A673 (cell line): ENCODE results near the gene CCL7. TPM values are rescaled to one million over a fixed set of nuclear protein-coding genes. Genes with fewer than 3 reads are reported as not detected.

Experiments
- BruUV-seq: library from RNA; stranded (reverse); fragments of 400-500 nt; replicated peaks from 2 replicates; lab custom pipeline; 2021; lab: Mats Ljungman, UMichigan
- CTCF ChIA-PET: fragments of 300-600 bp; sonication (Branson Sonifier 250); formaldehyde crosslinking; loops from one replicate; lab custom pipeline; 2022; ENCODE audit warnings: antibody characterized with exemption; lab: Charles Lee
- POLR2A ChIA-PET: fragments of 300-600 bp; sonication (Branson Sonifier 250); formaldehyde crosslinking; loops from one replicate; lab custom pipeline; 2022; ENCODE audit warnings: antibody characterized with exemption; ENCODE audit not compliant: low non-redundant PET; lab: Charles Lee
- DNase-seq: peaks from one replicate; pipeline ENCODE4 v3.0.0-alpha.2; 2015; ENCODE audit warnings: low spot score
- H3K27ac ChIP-seq: fragments of 200-600 bp; sonication (generic); 2 replicates; pipeline ENCODE4 v1.5.1; 2016; ENCODE audit warnings: mixed run types, low read depth, mild to moderate bottlenecking, mixed read lengths, antibody characterized with exemption, low read length; ENCODE audit not compliant: poor library complexity, severe bottlenecking
- H3K27me3 ChIP-seq: fragments of 200-600 bp; sonication (generic); replicated peaks from 2 replicates; pipeline ENCODE4 v1.6.1; 2017; ENCODE audit warnings: mixed run types, low read depth, mild to moderate bottlenecking, mixed read lengths, antibody characterized with exemption, low read length; ENCODE audit not compliant: insufficient read depth, poor library complexity
- H3K36me3 ChIP-seq: fragments of 200-600 bp; sonication (generic); 2 replicates; pipeline ENCODE4 v1.6.1; 2016; ENCODE audit warnings: mixed run types, mild to moderate bottlenecking, mixed read lengths, antibody characterized with exemption, low read length; ENCODE audit not compliant: insufficient read depth, poor library complexity, severe bottlenecking
- H3K4me1 ChIP-seq: fragments of 200-600 bp; sonication (generic); 2 replicates; pipeline ENCODE4 v1.6.1; 2017; ENCODE audit warnings: mixed run types, mild to moderate bottlenecking, mixed read lengths, antibody characterized with exemption, low read length; ENCODE audit not compliant: insufficient read depth, poor library complexity, severe bottlenecking
- H3K4me3 ChIP-seq: fragments of 200-600 bp; sonication (generic); 2 replicates; pipeline ENCODE4 v1.5.1; 2016; ENCODE audit warnings: low read depth, mixed run types, mild to moderate bottlenecking, mixed read lengths, low read length; ENCODE audit not compliant: poor library complexity, severe bottlenecking
- H3K9me3 ChIP-seq: fragments of 200-600 bp; sonication (generic); 2 replicates; pipeline ENCODE4 v1.6.1; 2016; ENCODE audit warnings: mixed run types, low read depth, mild to moderate bottlenecking, mixed read lengths, antibody characterized with exemption, low read length; ENCODE audit not compliant: poor library complexity, severe bottlenecking
- CTCF ChIP-seq: fragments of 300-800, 200-600 bp; sonication (generic); conservative IDR thresholded peaks from 2 replicates; pipeline ENCODE4 v1.5.1; 2017; ENCODE audit warnings: low read depth, mild to moderate bottlenecking, antibody characterized with exemption, low read length, moderate library complexity, mixed read lengths
- EZH2 ChIP-seq: fragments of 200-600 bp; sonication (generic); IDR thresholded peaks from 2 replicates; pipeline ENCODE4 v1.6.1; 2017; ENCODE audit warnings: borderline replicate concordance, low read depth, mild to moderate bottlenecking, mixed read lengths, antibody characterized with exemption, low read length; ENCODE audit not compliant: poor library complexity, severe bottlenecking
- intact Hi-C: fragments of 100-400 bp; cut with micrococcal nuclease; formaldehyde crosslinking; loops from one replicate; pipeline ENCODE4 v1.10.0; 2022; ENCODE audit not compliant: unreplicated experiment
- total RNA-seq: library from RNA; stranded (reverse); gene quantifications from 2 replicates; pipeline ENCODE4 v1.2.3, GENCODE V29; 2021

Gene CCL7
- total RNA-seq, 1 experiment from 2014 or later = not detected

GRCh38 chr17:34246446-34246845, 23.6 kb upstream of the CCL7 start:
- H3K4me1 ChIP-seq = no peaks in the 10 kb centered on the region
- CTCF ChIA-PET = no interaction called here
- BruUV-seq = no TSS peak

GRCh38 chr17:34246881-34247280, 23.1 kb upstream of the CCL7 start:
- no TSS peak for BruUV-seq
- DNase-seq = no peak
- H3K9me3 ChIP-seq = no peaks in the 10 kb centered on the region
- TF ChIP-seq CTCF (no peak), EZH2 (no peak)
- no peaks in the 10 kb centered on the region for H3K36me3 ChIP-seq
- ChIA-PET POLR2A (no interaction called here), CTCF (no interaction called here)
- no peaks in the 10 kb centered on the region for H3K27me3 ChIP-seq
- intact Hi-C loops = no loop called here
- H3K27ac ChIP-seq = no peak overlapping the region
- no peaks in the 10 kb centered on the region for H3K4me1 ChIP-seq
- no peak overlapping the region for H3K4me3 ChIP-seq

More at GRCh38 chr17:34246446-34246845, 23.6 kb upstream of the CCL7 start:
- Histone ChIP-seq H3K27me3 (no peaks in the 10 kb centered on the region), H3K36me3 (no peaks in the 10 kb centered on the region), H3K27ac (no peak overlapping the region), H3K4me3 (no peak overlapping the region), H3K9me3 (no peaks in the 10 kb centered on the region)
- POLR2A ChIA-PET = no interaction called here
- intact Hi-C loops = no loop called here
- TF ChIP-seq EZH2 (no peak), CTCF (no peak)
- no peak for DNase-seq

- Histone ChIP-seq H3K36me3 (no peaks in the 10 kb centered on the region), H3K9me3 (no peaks in the 10 kb centered on the region), H3K4me3 (no peak overlapping the region), H3K27me3 (no peaks in the 10 kb centered on the region), H3K4me1 (no peaks in the 10 kb centered on the region), H3K27ac (no peak overlapping the region)
- ChIA-PET POLR2A (no interaction called here), CTCF (no interaction called here)
- no peak for TF ChIP-seq CTCF
- TF ChIP-seq EZH2 = no peak
- no TSS peak for BruUV-seq
- intact Hi-C loops = no loop called here
- DNase-seq = no peak
These were observed 21.5 kb upstream of the CCL7 start for GRCh38 chr17:34248511-34249024.
